ENCODE data around the gene CTIF. TPM values are rescaled to one million over a fixed set of nuclear protein-coding genes. Genes with fewer than 3 reads are reported as not detected.

Gene CTIF
- total RNA-seq, 1 experiment from 2014 or later, result 3.7 TPM

- in situ Hi-C loops (cut with HindIII; ENCODE audit: low pct_unique_long_range_greater_than_20kb, low sequenced_read_pairs), result no loop called here
- no peak for DNase-seq (ENCODE audit: low read depth, low spot score)
Observed at GRCh38 chr18:48750485-48751175, 211.8 kb downstream of the CTIF start.

- in situ Hi-C loops (cut with HindIII; ENCODE audit: low pct_unique_long_range_greater_than_20kb, low sequenced_read_pairs), result no loop called here
- DNase-seq (ENCODE audit: low read depth, low spot score), result no peak
Observed at GRCh38 chr18:48751727-48752468, 213.1 kb downstream of the CTIF start.

GRCh38 chr18:48752478-48752877 is 213.6 kb downstream of the CTIF start:
- in situ Hi-C loops (cut with HindIII; ENCODE audit: low pct_unique_long_range_greater_than_20kb, low sequenced_read_pairs), result no loop called here
- DNase-seq (ENCODE audit: low read depth, low spot score), result no peak

- no peak for DNase-seq (ENCODE audit: low read depth, low spot score)
- in situ Hi-C loops (cut with HindIII; ENCODE audit: low pct_unique_long_range_greater_than_20kb, low sequenced_read_pairs), result no loop called here
Observed at GRCh38 chr18:48752928-48753327, 214.1 kb downstream of the CTIF start.

GRCh38 chr18:48753691-48754090 is 214.9 kb downstream of the CTIF start:
- DNase-seq (ENCODE audit: low read depth, low spot score), result no peak
- in situ Hi-C loops (cut with HindIII; ENCODE audit: low pct_unique_long_range_greater_than_20kb, low sequenced_read_pairs), result no loop called here

GRCh38 chr18:48754559-48754958 is 215.7 kb downstream of the CTIF start:
- no peak for DNase-seq (ENCODE audit: low read depth, low spot score)
- in situ Hi-C loops (cut with HindIII; ENCODE audit: low pct_unique_long_range_greater_than_20kb, low sequenced_read_pairs), result no loop called here

- in situ Hi-C loops (cut with HindIII; ENCODE audit: low pct_unique_long_range_greater_than_20kb, low sequenced_read_pairs), result no loop called here
- no peak for DNase-seq (ENCODE audit: low read depth, low spot score)
Observed at GRCh38 chr18:48754993-48755473, 216.2 kb downstream of the CTIF start.

- DNase-seq (ENCODE audit: low read depth, low spot score), result peak; percentile 75
- in situ Hi-C loops (cut with HindIII; ENCODE audit: low pct_unique_long_range_greater_than_20kb, low sequenced_read_pairs), result no loop called here
Observed at GRCh38 chr18:48756511-48757226, 217.8 kb downstream of the CTIF start.

GRCh38 chr18:48757367-48757766 is 218.5 kb downstream of the CTIF start:
- in situ Hi-C loops (cut with HindIII; ENCODE audit: low pct_unique_long_range_greater_than_20kb, low sequenced_read_pairs), result no loop called here
- DNase-seq (ENCODE audit: low read depth, low spot score), result no peak

- in situ Hi-C loops (cut with HindIII; ENCODE audit: low pct_unique_long_range_greater_than_20kb, low sequenced_read_pairs), result no loop called here
- no peak for DNase-seq (ENCODE audit: low read depth, low spot score)
Observed at GRCh38 chr18:48757906-48758305, 219.1 kb downstream of the CTIF start.

GRCh38 chr18:48761582-48761981 is 222.8 kb downstream of the CTIF start:
- DNase-seq (ENCODE audit: low read depth, low spot score), result no peak
- in situ Hi-C loops (cut with HindIII; ENCODE audit: low pct_unique_long_range_greater_than_20kb, low sequenced_read_pairs), result no loop called here

- no peak for DNase-seq (ENCODE audit: low read depth, low spot score)
- in situ Hi-C loops (cut with HindIII; ENCODE audit: low pct_unique_long_range_greater_than_20kb, low sequenced_read_pairs), result no loop called here
Observed at GRCh38 chr18:48762022-48762421, 223.2 kb downstream of the CTIF start.

GRCh38 chr18:48762836-48763718 is 224.2 kb downstream of the CTIF start:
- no peak for DNase-seq (ENCODE audit: low read depth, low spot score)
- in situ Hi-C loops (cut with HindIII; ENCODE audit: low pct_unique_long_range_greater_than_20kb, low sequenced_read_pairs), result no loop called here

- no peak for DNase-seq (ENCODE audit: low read depth, low spot score)
- in situ Hi-C loops (cut with HindIII; ENCODE audit: low pct_unique_long_range_greater_than_20kb, low sequenced_read_pairs), result no loop called here
Observed at GRCh38 chr18:48763719-48764100, 224.9 kb downstream of the CTIF start.

- DNase-seq (ENCODE audit: low read depth, low spot score), result no peak
- in situ Hi-C loops (cut with HindIII; ENCODE audit: low pct_unique_long_range_greater_than_20kb, low sequenced_read_pairs), result no loop called here
Observed at GRCh38 chr18:48765053-48765452, 226.2 kb downstream of the CTIF start.

- no peak for DNase-seq (ENCODE audit: low read depth, low spot score)
Observed at GRCh38 chr18:48766026-48766425, 227.2 kb downstream of the CTIF start.

GRCh38 chr18:48766487-48766886 is 227.7 kb downstream of the CTIF start:
- no peak for DNase-seq (ENCODE audit: low read depth, low spot score)
- in situ Hi-C loops (cut with HindIII; ENCODE audit: low pct_unique_long_range_greater_than_20kb, low sequenced_read_pairs), result no loop called here

More at GRCh38 chr18:48766026-48766425, 227.2 kb downstream of the CTIF start:
- in situ Hi-C loops (cut with HindIII; ENCODE audit: low pct_unique_long_range_greater_than_20kb, low sequenced_read_pairs), result no loop called here
